HG02981 (cell line): Measurements from ENCODE around the gene SYNRG.

Source experiments
- ATAC-seq: cut with Tn5 transposase; IDR thresholded peaks from one replicate; pipeline ENCODE4 v1.9.1; 2021; ENCODE audit warnings: mild to moderate bottlenecking, moderate library complexity; ENCODE audit not compliant: unreplicated experiment

The SYNRG gene

GRCh38 chr17:37604556-37604955, 4.7 kb downstream of the SYNRG start:
- ATAC-seq, result no peak

GRCh38 chr17:37598145-37598544, 11.1 kb downstream of the SYNRG start:
- no peak for ATAC-seq

- no peak for ATAC-seq
These were observed 16.9 kb downstream of the SYNRG start for GRCh38 chr17:37592291-37592690.

- no peak for ATAC-seq
These were observed 24.2 kb downstream of the SYNRG start for GRCh38 chr17:37585066-37585465.

GRCh38 chr17:37576281-37576680, 32.9 kb downstream of the SYNRG start:
- no peak for ATAC-seq

- no peak for ATAC-seq
These were observed 34.8 kb downstream of the SYNRG start for GRCh38 chr17:37574427-37574826.

GRCh38 chr17:37571674-37572073, 37.5 kb downstream of the SYNRG start:
- no peak for ATAC-seq

GRCh38 chr17:37570527-37571093, 38.6 kb downstream of the SYNRG start:
- ATAC-seq, result no peak

- no peak for ATAC-seq
These were observed 40.7 kb downstream of the SYNRG start for GRCh38 chr17:37568350-37569053.

GRCh38 chr17:37567538-37567937, 41.7 kb downstream of the SYNRG start:
- ATAC-seq, result no peak

- ATAC-seq, result no peak
These were observed 42.1 kb downstream of the SYNRG start for GRCh38 chr17:37567137-37567536.

GRCh38 chr17:37564252-37564651, 45.0 kb downstream of the SYNRG start:
- no peak for ATAC-seq

GRCh38 chr17:37562016-37562745, 47.0 kb downstream of the SYNRG start:
- no peak for ATAC-seq

GRCh38 chr17:37558299-37558698, 50.9 kb downstream of the SYNRG start:
- ATAC-seq, result no peak

- no peak for ATAC-seq
These were observed 51.7 kb downstream of the SYNRG start for GRCh38 chr17:37557482-37557881.

- no peak for ATAC-seq
These were observed 53.8 kb downstream of the SYNRG start for GRCh38 chr17:37555386-37555785.

- ATAC-seq, result no peak
These were observed 55.7 kb downstream of the SYNRG start for GRCh38 chr17:37553401-37553966.

- no peak for ATAC-seq
These were observed 57.4 kb downstream of the SYNRG start for GRCh38 chr17:37551788-37552187.

GRCh38 chr17:37547986-37548385, 61.2 kb downstream of the SYNRG start:
- ATAC-seq, result no peak

GRCh38 chr17:37546302-37546701, 62.9 kb downstream of the SYNRG start:
- ATAC-seq, result no peak

- ATAC-seq, result no peak
These were observed 63.7 kb downstream of the SYNRG start for GRCh38 chr17:37545486-37545885.

- ATAC-seq, result no peak
These were observed 65.6 kb downstream of the SYNRG start for GRCh38 chr17:37543637-37544052.
